WERI-Rb-1 (cell line): ENCODE data around the gene NAT9.

Experiments
- DNase-seq: peaks from one replicate; pipeline ENCODE4 v3.0.0-alpha.2; 2020
- H3K27ac ChIP-seq: fragments of 250-450 bp; sonication (Bioruptor Pico); 2 replicates; pipeline ENCODE4 v1.5.1; 2020; ENCODE audit warnings: mild to moderate bottlenecking, moderate library complexity
- H3K27me3 ChIP-seq: fragments of 250-450 bp; sonication (Bioruptor Pico); 2 replicates; pipeline ENCODE4 v1.5.1; 2021; ENCODE audit warnings: mild to moderate bottlenecking, low read depth, moderate library complexity; ENCODE audit not compliant: insufficient read depth, severe bottlenecking
- H3K36me3 ChIP-seq: fragments of 250-450 bp; sonication (Bioruptor Pico); 2 replicates; pipeline ENCODE4 v1.5.1; 2020; ENCODE audit warnings: mild to moderate bottlenecking, moderate library complexity
- H3K4me3 ChIP-seq: 2 replicates; pipeline ENCODE4 v1.5.1; 2011; ENCODE audit warnings: low read depth, mild to moderate bottlenecking, control low read depth, low read length
- H3K9me3 ChIP-seq: fragments of 250-450 bp; sonication (Bioruptor Pico); 2 replicates; pipeline ENCODE4 v1.5.1; 2021; ENCODE audit warnings: mild to moderate bottlenecking, moderate library complexity; ENCODE audit not compliant: severe bottlenecking
- CTCF ChIP-seq: IDR thresholded peaks from 2 replicates; pipeline ENCODE4 v1.5.1; 2011; ENCODE audit warnings: low read depth, mild to moderate bottlenecking, control low read depth, inconsistent platforms, low read length

Gene NAT9

GRCh38 chr17:74748529-74749278 lies 27.4 kb downstream of the NAT9 start, which contains the start of gene NHERF1:
Gene NHERF1 (plus strand): TSS chr17:74748628. CDS start chr17:74748847, 219 bp downstream.
- peak; percentile 74 for TF ChIP-seq CTCF
- H3K4me3 ChIP-seq, result peak within 1 kb of the TSS; percentile 94
- H3K27ac ChIP-seq, result peak within 1 kb of the TSS; percentile 78
- H3K27me3 ChIP-seq, result no peaks in the 10 kb centered on the region
- H3K36me3 ChIP-seq, result peaks cover 32% of the 10 kb centered on the region
- peak; percentile 96 for DNase-seq
- H3K9me3 ChIP-seq, result peaks cover 3% of the 10 kb centered on the region

DNA sequence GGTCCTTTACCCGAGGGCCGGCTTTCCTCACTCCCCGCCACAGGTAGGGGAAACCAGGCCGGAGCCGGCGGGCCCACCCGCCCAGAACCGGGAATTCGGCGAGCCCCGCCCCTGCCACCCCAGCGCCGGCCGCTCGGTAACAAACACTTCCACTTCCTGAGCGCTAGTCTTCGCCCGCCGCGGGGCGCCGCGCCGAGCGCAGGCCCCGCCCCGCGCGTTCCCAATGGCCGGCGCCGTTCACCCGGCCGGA lies 27.9 kb downstream of the NAT9 start:
- no peaks in the 10 kb centered on the region for H3K27me3 ChIP-seq
- peaks cover 5% of the 10 kb centered on the region for H3K9me3 ChIP-seq
- H3K36me3 ChIP-seq, result peaks cover 31% of the 10 kb centered on the region
- H3K4me3 ChIP-seq, result peak overlapping the region; percentile 94
- TF ChIP-seq CTCF, result no peak
- DNase-seq, result no peak
- peak overlapping the region; percentile 68 for H3K27ac ChIP-seq

DNA sequence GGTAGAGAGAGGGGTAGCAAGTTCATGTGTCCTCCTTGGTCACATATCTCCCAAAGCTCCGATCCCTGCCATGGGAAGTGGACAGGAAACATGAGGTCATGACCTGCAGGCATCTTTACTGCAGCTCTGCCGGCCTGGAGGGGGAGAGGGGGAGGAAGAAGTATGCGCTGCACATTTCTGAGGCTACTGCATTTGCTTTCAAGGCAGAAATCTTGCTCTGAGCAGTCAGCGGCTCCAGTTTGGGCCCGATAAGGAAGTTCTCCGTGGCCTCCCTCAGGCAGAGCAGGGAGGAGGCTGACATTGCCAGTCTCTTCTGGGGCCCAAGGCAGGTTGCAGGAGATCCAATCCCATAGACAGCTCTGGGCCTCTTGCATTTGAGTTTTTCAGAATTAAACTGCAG lies 29.2 kb downstream of the NAT9 start:
- Histone ChIP-seq H3K36me3 (peaks cover 21% of the 10 kb centered on the region), H3K27ac (no peak overlapping the region), H3K9me3 (peaks cover 5% of the 10 kb centered on the region), H3K27me3 (no peaks in the 10 kb centered on the region), H3K4me3 (no peak overlapping the region)
- no peak for TF ChIP-seq CTCF
- no peak for DNase-seq

- H3K4me3 ChIP-seq, result no peak overlapping the region
- no peaks in the 10 kb centered on the region for H3K27me3 ChIP-seq
- no peak for TF ChIP-seq CTCF
- peaks cover 15% of the 10 kb centered on the region for H3K36me3 ChIP-seq
- DNase-seq, result no peak
- H3K27ac ChIP-seq, result peak overlapping the region; percentile 26; the same call in 1 of the 2 replicates
- H3K9me3 ChIP-seq, result peaks cover 5% of the 10 kb centered on the region
Observed at GRCh38 chr17:74746376-74746775, 29.8 kb downstream of the NAT9 start.

DNA sequence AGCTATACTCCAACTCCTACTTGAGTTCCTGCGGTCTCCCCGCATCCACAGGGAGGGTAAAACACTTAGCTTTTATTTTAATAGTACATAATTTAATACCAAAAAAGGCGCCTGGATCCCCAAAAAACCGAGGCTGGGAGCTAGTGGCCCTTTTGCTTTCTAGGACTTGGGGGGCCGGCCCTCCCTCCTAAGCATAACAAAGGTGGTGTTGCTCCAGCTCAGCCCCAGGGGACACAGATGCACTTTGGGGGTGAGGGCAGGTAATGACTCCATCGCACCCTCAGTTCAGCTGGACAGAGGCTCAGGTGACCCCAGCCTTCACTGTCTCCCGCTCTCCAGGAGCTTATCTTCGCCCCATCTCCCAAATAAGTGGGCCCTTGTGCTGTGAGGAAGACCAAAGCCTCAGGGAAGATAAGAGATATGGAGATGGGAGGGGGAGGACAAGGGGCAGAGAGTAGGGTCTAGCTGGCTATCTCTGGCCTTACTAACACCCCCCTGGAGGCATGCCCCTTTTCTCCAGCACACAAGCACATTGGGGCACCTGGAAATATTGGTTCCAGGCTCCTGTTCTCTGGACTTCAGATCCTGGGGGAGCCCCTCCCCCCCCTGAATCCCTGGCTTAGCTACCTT lies 30.5 kb downstream of the NAT9 start:
- no peak for DNase-seq
- TF ChIP-seq CTCF, result no peak
- no peaks in the 10 kb centered on the region for H3K27me3 ChIP-seq
- H3K36me3 ChIP-seq, result peaks cover 8% of the 10 kb centered on the region
- no peak overlapping the region for H3K27ac ChIP-seq
- peaks cover 5% of the 10 kb centered on the region for H3K9me3 ChIP-seq
- no peak overlapping the region for H3K4me3 ChIP-seq
